NB4 (cell line): ENCODE results near the gene IFNG-AS1.

Experiments
- DNase-seq: peaks from one replicate; pipeline ENCODE4 v3.0.0; 2010; ENCODE audit warnings: low read depth
- H3K4me3 ChIP-seq: one replicate; pipeline ENCODE4 v1.5.1; 2011; ENCODE audit warnings: mild to moderate bottlenecking, low read depth, low read length, moderate library complexity
- CTCF ChIP-seq: IDR thresholded peaks from one replicate; pipeline ENCODE4 v1.5.1; 2012; ENCODE audit warnings: low read depth, low read length
- MAX ChIP-seq: IDR thresholded peaks from 2 replicates; pipeline ENCODE4 v1.6.1; 2011; ENCODE audit warnings: low read depth, low read length
- MYC ChIP-seq: IDR thresholded peaks from 2 replicates; pipeline ENCODE4 v1.6.1; 2011; ENCODE audit warnings: low read depth, low read length
- POLR2A ChIP-seq: IDR thresholded peaks from 2 replicates; pipeline ENCODE4 v1.6.1; 2011; ENCODE audit warnings: mild to moderate bottlenecking; ENCODE audit not compliant: insufficient read length; ENCODE audit errors: extremely low read depth

Gene IFNG-AS1

GRCh38 chr12:67989184-67989920, at the start of gene IFNG-AS1:
IFNG-AS1 (plus strand) TSS chr12:67989447.
- no peak for DNase-seq
- H3K4me3 ChIP-seq: no peak within 1 kb of the TSS
- no peak for TF ChIP-seq MYC
- no peak for TF ChIP-seq POLR2A
- TF ChIP-seq CTCF: no peak
- TF ChIP-seq MAX: no peak

GRCh38 chr12:67939611-67940010, 49.6 kb upstream of the IFNG-AS1 start:
- DNase-seq: no peak
- no peak for TF ChIP-seq POLR2A
- TF ChIP-seq MAX: no peak
- no peak for TF ChIP-seq CTCF
- TF ChIP-seq MYC: no peak
- no peak overlapping the region for H3K4me3 ChIP-seq

- no peak for TF ChIP-seq CTCF
- TF ChIP-seq MYC: no peak
- no peak overlapping the region for H3K4me3 ChIP-seq
- DNase-seq: no peak
These were observed 48.4 kb upstream of the IFNG-AS1 start for GRCh38 chr12:67940780-67941243.

- no peak for TF ChIP-seq MYC
- no peak for TF ChIP-seq MAX
- no peak for TF ChIP-seq CTCF
- no peak for TF ChIP-seq POLR2A
- H3K4me3 ChIP-seq: no peak overlapping the region
- no peak for DNase-seq
These were observed 46.5 kb upstream of the IFNG-AS1 start for GRCh38 chr12:67942724-67943123.

- H3K4me3 ChIP-seq: no peak overlapping the region
- 0 out of 2 replicates have a peak, but pooled peaks have one; percentile 22 for TF ChIP-seq MAX
- TF ChIP-seq CTCF: peak; percentile 69
- TF ChIP-seq POLR2A: no peak
- DNase-seq: peak; percentile 63
These were observed 45.9 kb upstream of the IFNG-AS1 start for GRCh38 chr12:67943141-67943892.
